ENCODE data around the gene RPS17. TPM values are rescaled to one million over a fixed set of nuclear protein-coding genes. Genes with fewer than 3 reads are reported as not detected.
"Not testable (repeated sequence)": the region's sequence is repeated elsewhere in the genome, so short reads cannot be mapped to it uniquely, and the experiment has no call there.

The RPS17 gene
- total RNA-seq, 1 donor from 2014 or later = 3,589 TPM

DNA sequence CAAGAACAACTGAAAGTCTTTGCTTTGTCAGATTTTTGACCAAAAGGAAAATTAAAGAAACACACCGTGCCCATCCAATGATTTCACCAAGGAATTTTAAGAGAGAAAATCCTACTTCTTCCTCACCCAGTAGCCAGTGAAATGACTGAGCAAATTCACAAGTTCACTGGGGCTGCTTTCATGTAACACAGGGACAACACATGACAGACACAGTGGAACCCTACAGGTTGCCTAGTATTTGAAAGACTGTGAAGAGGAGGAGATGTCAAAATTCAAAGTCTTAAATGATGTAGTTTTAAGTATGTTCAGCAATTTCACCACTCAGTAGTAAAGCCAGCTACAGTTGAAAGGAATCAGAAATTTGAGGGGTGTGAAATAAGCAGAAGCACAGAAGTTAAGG, 33.2 kb downstream of the RPS17 start:
- H3K27ac ChIP-seq; DNase-seq (ENCODE audit: low spot score); H3K4me1 ChIP-seq; H3K9me3 Mint-ChIP-seq; H3K36me3 Mint-ChIP-seq; H3K27ac Mint-ChIP-seq; H3K27me3 Mint-ChIP-seq (ENCODE audit: insufficient read depth, low read depth); H3K4me1 Mint-ChIP-seq; H3K27me3 ChIP-seq; H3K9me3 ChIP-seq (ENCODE audit: low read depth); H3K4me2 ChIP-seq; H3F3A ChIP-seq (ENCODE audit: low read depth); H3K36me3 ChIP-seq; H3K4me3 Mint-ChIP-seq; H3K9ac ChIP-seq; H2AFZ ChIP-seq (replicated peaks); H3K4me3 ChIP-seq: not testable (repeated sequence)
- peaks cover 18% of the 10 kb centered on the region for H4K20me1 ChIP-seq (ENCODE audit: low read depth)
- peaks cover 15% of the 10 kb centered on the region for H3K79me2 ChIP-seq (ENCODE audit: low read depth)

DNA sequence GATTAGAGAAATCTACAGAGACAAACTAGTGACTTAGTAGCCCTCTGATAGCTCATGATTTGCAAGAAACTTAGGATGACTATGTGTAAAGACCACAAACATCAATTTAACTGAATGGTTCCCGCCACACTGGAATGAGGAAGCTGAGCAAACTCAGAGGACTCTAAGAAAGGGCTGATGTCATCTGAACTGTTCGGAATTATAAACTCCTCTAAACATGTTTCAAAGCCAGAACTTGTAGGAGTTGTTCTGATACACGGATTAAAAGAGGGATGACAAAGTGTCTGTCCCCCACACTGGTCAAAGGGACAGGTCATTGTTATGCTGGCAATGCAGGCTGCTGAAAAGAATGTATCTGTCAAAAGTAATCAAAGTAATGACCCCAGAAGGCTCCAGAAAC, 34.4 kb downstream of the RPS17 start:
- not testable (repeated sequence) for H3K9me3 ChIP-seq (ENCODE audit: low read depth); H3K27me3 Mint-ChIP-seq (ENCODE audit: insufficient read depth, low read depth); H3K27ac ChIP-seq; H3K27ac Mint-ChIP-seq; H3F3A ChIP-seq (ENCODE audit: low read depth); H3K4me3 ChIP-seq; H3K27me3 ChIP-seq; H3K9ac ChIP-seq; H3K36me3 Mint-ChIP-seq; H3K36me3 ChIP-seq; H2AFZ ChIP-seq (replicated peaks); H3K4me2 ChIP-seq; H3K4me3 Mint-ChIP-seq; H3K4me1 ChIP-seq; H3K4me1 Mint-ChIP-seq; H3K9me3 Mint-ChIP-seq; DNase-seq (ENCODE audit: low spot score)
- peaks cover 18% of the 10 kb centered on the region for H4K20me1 ChIP-seq (ENCODE audit: low read depth)
- peaks cover 15% of the 10 kb centered on the region for H3K79me2 ChIP-seq (ENCODE audit: low read depth)

GRCh38 chr15:82504074-82504473, 36.2 kb downstream of the RPS17 start:
- Histone ChIP-seq H4K20me1 (ENCODE audit: low read depth) (peaks cover 18% of the 10 kb centered on the region), H3K27ac (peak overlapping the region; percentile 29), H3K79me2 (ENCODE audit: low read depth) (peaks cover 21% of the 10 kb centered on the region)
- H2AFZ ChIP-seq (replicated peaks); H3K4me1 Mint-ChIP-seq; H3K4me1 ChIP-seq; H3K36me3 ChIP-seq; H3K27me3 Mint-ChIP-seq (ENCODE audit: insufficient read depth, low read depth); H3K4me2 ChIP-seq; H3K9me3 Mint-ChIP-seq; H3K4me3 Mint-ChIP-seq; H3F3A ChIP-seq (ENCODE audit: low read depth); H3K9me3 ChIP-seq (ENCODE audit: low read depth); H3K27me3 ChIP-seq; H3K36me3 Mint-ChIP-seq; H3K4me3 ChIP-seq; H3K9ac ChIP-seq; H3K27ac Mint-ChIP-seq; DNase-seq (ENCODE audit: low spot score): not testable (repeated sequence)

DNA sequence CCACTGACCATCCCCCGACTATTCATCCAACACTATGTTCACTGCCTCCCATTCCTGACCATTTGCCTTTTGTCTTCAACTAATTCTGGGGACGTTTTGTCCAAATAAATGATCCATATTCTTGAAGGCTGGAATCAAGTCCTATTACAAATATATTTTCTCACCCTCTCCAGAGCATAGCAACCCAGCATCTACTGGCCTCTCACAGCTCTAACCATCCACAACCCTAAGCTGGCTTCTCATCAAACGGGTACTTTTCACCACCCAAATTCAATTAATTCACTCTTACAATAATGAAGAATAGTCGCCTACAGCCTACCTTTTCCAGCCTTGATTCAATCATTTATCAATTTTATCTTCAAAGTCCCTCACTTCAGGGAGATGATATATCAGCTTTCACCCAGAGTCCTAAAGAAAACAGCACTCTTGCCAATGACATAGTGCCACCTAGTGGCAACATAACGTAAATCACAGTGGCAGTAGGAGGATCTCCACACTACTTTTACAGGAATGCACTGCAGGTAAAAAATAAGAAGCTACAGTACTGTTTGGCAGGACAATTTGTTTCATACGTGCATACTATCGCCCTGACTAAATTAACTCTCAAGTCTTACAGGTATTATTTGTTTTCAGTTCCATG, 37.4 kb downstream of the RPS17 start:
- TF ChIP-seq, protein P1, sequence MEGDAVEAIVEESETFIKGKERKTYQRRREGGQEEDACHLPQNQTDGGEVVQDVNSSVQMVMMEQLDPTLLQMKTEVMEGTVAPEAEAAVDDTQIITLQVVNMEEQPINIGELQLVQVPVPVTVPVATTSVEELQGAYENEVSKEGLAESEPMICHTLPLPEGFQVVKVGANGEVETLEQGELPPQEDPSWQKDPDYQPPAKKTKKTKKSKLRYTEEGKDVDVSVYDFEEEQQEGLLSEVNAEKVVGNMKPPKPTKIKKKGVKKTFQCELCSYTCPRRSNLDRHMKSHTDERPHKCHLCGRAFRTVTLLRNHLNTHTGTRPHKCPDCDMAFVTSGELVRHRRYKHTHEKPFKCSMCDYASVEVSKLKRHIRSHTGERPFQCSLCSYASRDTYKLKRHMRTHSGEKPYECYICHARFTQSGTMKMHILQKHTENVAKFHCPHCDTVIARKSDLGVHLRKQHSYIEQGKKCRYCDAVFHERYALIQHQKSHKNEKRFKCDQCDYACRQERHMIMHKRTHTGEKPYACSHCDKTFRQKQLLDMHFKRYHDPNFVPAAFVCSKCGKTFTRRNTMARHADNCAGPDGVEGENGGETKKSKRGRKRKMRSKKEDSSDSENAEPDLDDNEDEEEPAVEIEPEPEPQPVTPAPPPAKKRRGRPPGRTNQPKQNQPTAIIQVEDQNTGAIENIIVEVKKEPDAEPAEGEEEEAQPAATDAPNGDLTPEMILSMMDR (IDR thresholded peaks at IDR 0.05) = peak; percentile 24
- not testable (repeated sequence) for H3K9me3 ChIP-seq (ENCODE audit: low read depth); H3K36me3 Mint-ChIP-seq; H3K27me3 Mint-ChIP-seq (ENCODE audit: insufficient read depth, low read depth); H3K4me1 ChIP-seq; H3K4me3 Mint-ChIP-seq; H3K27ac ChIP-seq; H3K4me1 Mint-ChIP-seq; H3K36me3 ChIP-seq; H3K4me3 ChIP-seq; DNase-seq (ENCODE audit: low spot score); H3K9me3 Mint-ChIP-seq; H3K27me3 ChIP-seq; H3K27ac Mint-ChIP-seq; H3K4me2 ChIP-seq; H3K9ac ChIP-seq; H2AFZ ChIP-seq (replicated peaks); H3F3A ChIP-seq (ENCODE audit: low read depth)
- Histone ChIP-seq H3K79me2 (ENCODE audit: low read depth) (peaks cover 32% of the 10 kb centered on the region), H4K20me1 (ENCODE audit: low read depth) (peaks cover 17% of the 10 kb centered on the region)

DNA sequence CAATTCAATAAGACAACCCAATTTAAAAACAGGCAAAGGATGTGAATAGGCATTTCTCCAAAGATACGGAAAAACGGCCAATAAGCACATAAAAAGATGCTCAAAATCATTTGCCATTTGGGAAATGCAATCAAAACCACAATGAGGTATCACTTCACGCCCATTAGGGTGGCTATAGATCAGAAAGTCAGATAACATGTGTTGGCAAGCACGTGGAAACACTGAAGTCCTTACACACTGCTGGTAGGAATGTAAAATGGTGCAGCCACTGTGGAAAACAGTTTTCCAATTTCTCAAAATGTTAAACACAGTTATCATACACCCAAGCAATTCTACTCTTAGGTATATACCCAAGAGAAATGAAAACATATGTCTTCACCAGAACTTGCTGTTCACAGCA, 39.5 kb downstream of the RPS17 start:
- not testable (repeated sequence) for H3K9me3 ChIP-seq (ENCODE audit: low read depth); H3K4me1 Mint-ChIP-seq; H3K4me1 ChIP-seq; H3K36me3 Mint-ChIP-seq; H3K36me3 ChIP-seq; H3K9me3 Mint-ChIP-seq; H3K27ac Mint-ChIP-seq; H3K27ac ChIP-seq; H3K4me2 ChIP-seq; H3K9ac ChIP-seq; H3K4me3 ChIP-seq; H3F3A ChIP-seq (ENCODE audit: low read depth); H3K4me3 Mint-ChIP-seq; H3K27me3 ChIP-seq; H2AFZ ChIP-seq (replicated peaks); H3K27me3 Mint-ChIP-seq (ENCODE audit: insufficient read depth, low read depth)
- peaks cover 11% of the 10 kb centered on the region for H4K20me1 ChIP-seq (ENCODE audit: low read depth)
- peak; percentile 0 for DNase-seq (ENCODE audit: low spot score)
- H3K79me2 ChIP-seq (ENCODE audit: low read depth) = peaks cover 29% of the 10 kb centered on the region

DNA sequence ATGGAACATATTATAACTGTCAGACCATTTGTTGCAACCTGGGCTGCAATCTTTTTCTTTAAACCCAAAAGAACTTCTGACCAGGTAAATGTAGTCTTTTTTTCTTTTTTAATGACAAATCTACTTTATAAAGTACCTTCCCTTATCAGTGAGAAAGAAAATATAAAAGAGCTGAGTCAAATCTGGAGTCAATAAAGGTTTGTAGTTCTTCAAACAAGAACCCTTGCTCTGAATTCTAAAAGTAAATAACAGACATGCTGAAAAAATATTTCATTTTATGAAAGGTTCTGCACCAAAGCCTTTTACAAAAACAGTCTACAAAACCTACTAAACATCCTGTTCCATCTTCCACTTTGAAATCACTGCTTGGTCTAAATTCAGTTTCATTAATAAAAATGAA, 42.3 kb downstream of the RPS17 start:
- H3K4me3 Mint-ChIP-seq; H3K27ac ChIP-seq; H3K36me3 Mint-ChIP-seq; H3K9ac ChIP-seq; H3K4me1 Mint-ChIP-seq; H3K36me3 ChIP-seq; H3F3A ChIP-seq (ENCODE audit: low read depth); H3K4me3 ChIP-seq; DNase-seq (ENCODE audit: low spot score); H3K4me1 ChIP-seq; H3K27ac Mint-ChIP-seq; H4K20me1 ChIP-seq (ENCODE audit: low read depth); H3K27me3 Mint-ChIP-seq (ENCODE audit: insufficient read depth, low read depth); H3K4me2 ChIP-seq; H3K27me3 ChIP-seq; H2AFZ ChIP-seq (replicated peaks); H3K9me3 Mint-ChIP-seq; H3K9me3 ChIP-seq (ENCODE audit: low read depth): not testable (repeated sequence)
- H3K79me2 ChIP-seq (ENCODE audit: low read depth) = peaks cover 21% of the 10 kb centered on the region
